IPS-20b (cell line): ENCODE measurements around the gene NFIA.
A peak's percentile ranks its signal among the peaks of the same experiment; 100 is the strongest.

ENCODE experiments used
- H3K27ac ChIP-seq: one replicate; pipeline ENCODE4 v1.5.1; 2013; ENCODE audit warnings: low read length
- H3K27me3 ChIP-seq: 2 replicates; pipeline ENCODE4 v1.6.1; 2013; ENCODE audit warnings: mild to moderate bottlenecking, low read length, inconsistent platforms; ENCODE audit not compliant: insufficient read depth
- H3K36me3 ChIP-seq: 2 replicates; pipeline ENCODE4 v1.6.1; 2013; ENCODE audit warnings: low read depth, mild to moderate bottlenecking, inconsistent platforms, low read length, moderate library complexity; ENCODE audit not compliant: insufficient read depth
- H3K4me1 ChIP-seq: 2 replicates; pipeline ENCODE4 v1.6.1; 2013; ENCODE audit warnings: mild to moderate bottlenecking, control low read depth, inconsistent platforms, low read length, moderate library complexity; ENCODE audit not compliant: insufficient read depth
- H3K4me3 ChIP-seq: 2 replicates; pipeline ENCODE4 v1.5.1; 2013; ENCODE audit warnings: mild to moderate bottlenecking, low read length, inconsistent platforms
- H3K9ac ChIP-seq: 2 replicates; pipeline ENCODE4 v1.6.1; 2013; ENCODE audit warnings: low read depth, mild to moderate bottlenecking, inconsistent platforms, low read length, moderate library complexity
- H3K9me3 ChIP-seq: 2 replicates; pipeline ENCODE4 v1.6.1; 2013; ENCODE audit warnings: mild to moderate bottlenecking, low read depth, low read length, inconsistent platforms; ENCODE audit not compliant: insufficient read depth

Gene NFIA

DNA sequence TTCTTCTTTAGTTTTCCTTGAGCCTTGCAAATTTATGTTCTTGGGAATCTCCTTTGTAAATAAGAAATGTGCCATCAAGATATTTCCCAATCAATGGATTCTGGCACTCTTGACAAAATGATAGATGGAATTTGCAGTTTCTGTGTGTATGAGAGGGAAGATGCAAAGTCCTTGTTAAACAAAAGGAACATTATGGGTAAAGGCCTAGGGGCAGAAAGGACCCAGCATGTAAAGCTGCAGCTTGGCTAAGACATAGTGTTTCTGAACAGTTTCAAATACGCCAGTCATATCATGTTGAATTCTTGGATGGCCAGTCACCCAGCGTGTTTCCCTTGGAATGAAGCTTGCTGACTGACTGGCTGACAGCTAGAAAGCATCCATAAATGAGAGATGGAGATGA, 210.8 kb downstream of the NFIA start:
- no peaks in the 10 kb centered on the region for H3K27me3 ChIP-seq
- H3K27ac ChIP-seq = no peak overlapping the region
- H3K4me1 ChIP-seq = peaks cover 48% of the 10 kb centered on the region
- no peaks in the 10 kb centered on the region for H3K9me3 ChIP-seq
- H3K4me3 ChIP-seq = no peak overlapping the region
- no peak overlapping the region for H3K9ac ChIP-seq
- H3K36me3 ChIP-seq = no peaks in the 10 kb centered on the region

DNA sequence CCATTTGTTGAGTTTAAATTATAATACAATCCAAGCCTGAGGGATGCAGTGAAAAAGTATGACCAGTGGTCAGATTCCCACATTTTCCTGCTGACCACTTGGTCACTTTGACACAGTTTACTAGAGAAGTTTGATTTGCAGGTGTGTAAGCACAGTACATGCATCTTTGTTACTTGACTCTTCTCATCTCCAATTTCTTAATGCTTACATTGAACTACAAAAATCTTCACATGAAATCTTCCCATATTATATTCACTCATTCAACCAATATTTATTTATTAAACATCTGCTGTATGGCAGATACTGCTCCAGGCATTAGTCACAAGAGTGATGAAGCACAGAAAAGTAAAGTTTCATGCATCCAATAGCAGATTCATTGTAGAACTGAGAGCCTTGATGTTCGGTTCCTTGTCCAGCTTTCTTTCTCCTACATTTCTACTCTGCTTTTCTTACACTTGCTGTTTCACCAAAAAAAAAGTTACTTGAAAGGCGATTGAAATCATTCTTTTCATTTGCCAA, 211.7 kb downstream of the NFIA start:
- Histone ChIP-seq H3K9me3 (no peaks in the 10 kb centered on the region), H3K4me1 (peaks cover 48% of the 10 kb centered on the region)

DNA sequence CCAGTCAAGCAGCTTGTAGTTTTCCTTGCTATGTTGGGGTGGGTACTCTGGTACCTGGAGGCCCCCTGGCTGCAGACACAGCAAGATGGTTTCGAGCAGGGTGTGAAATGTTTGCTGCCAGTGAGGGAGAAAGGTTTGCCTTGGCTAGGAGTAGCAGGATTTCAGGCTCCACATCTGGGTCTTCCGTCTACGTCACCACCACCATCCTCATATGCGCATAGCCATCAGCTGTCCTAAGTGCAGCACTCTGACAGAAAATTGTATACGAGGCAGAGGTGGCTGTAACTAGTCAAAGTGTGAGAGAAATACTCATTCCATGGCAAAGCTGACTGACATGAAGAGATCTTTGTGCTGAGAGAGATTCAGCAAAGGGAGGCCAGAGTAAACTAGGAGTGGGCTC, 212.6 kb downstream of the NFIA start:
- H3K4me1 ChIP-seq = peaks cover 48% of the 10 kb centered on the region

More for the DNA sequence above, 211.7 kb downstream of the NFIA start:
- Histone ChIP-seq H3K27ac (no peak overlapping the region), H3K36me3 (no peaks in the 10 kb centered on the region), H3K27me3 (no peaks in the 10 kb centered on the region), H3K4me3 (no peak overlapping the region), H3K9ac (no peak overlapping the region)

DNA sequence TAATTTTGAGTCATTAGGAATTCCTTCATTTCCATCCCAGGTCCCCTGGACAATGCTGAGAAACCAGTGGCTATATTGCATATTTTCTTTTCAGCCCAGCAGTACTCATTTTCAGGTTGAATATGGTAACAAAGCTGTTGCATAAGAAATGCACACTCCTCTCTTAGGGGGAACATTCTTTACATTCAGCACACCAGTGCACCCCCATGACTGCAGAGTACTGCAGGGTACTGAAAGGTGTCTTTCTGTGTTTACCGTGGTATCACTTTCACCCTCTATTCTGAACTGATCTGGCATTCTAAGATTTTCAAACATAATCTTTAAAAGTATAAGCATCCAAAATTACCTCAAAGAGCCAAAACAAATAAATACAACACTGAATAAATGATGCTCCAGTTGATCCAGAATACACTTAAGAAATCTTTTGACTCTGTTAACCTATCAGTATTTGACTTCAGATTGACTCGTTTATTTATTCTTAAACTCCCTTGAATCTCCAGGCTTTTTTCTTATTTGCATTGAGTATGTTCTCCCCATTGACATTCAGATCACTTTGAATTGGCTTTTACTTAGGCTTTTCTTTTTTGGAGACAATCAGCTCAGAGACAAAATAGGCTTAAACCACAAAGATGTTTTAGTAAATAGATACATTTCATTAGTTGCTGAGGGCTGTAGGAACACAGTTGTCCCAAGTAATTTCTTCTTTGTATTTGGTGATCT, 213.6 kb downstream of the NFIA start:
- H3K4me3 ChIP-seq = peak overlapping the region; percentile 25; the same call in 1 of the 2 replicates

More for the DNA sequence above, 212.6 kb downstream of the NFIA start:
- Histone ChIP-seq H3K4me3 (no peak overlapping the region), H3K27me3 (no peaks in the 10 kb centered on the region), H3K9me3 (no peaks in the 10 kb centered on the region), H3K9ac (no peak overlapping the region; the same call in 1 of the 2 replicates), H3K36me3 (no peaks in the 10 kb centered on the region), H3K27ac (no peak overlapping the region)

DNA sequence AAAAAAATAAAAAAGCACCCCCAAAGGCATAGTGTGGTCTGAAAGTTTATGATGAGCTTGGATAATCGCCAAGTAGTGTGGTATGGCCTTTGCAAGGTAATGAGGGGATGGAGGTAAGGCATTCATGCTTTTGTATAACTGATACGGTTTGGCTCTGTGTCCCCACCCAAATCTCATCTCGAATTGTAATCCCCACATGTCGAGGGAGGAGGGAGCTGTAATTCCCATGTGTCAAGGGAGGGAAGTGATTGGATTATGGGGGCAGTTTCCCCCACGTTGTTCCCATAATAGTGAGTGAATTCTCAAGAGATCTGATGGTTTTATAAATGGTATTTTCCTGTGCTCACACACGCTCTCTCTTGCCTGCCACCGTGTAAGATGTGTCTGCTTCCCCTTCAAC, 215.5 kb downstream of the NFIA start:
- H3K36me3 ChIP-seq = no peaks in the 10 kb centered on the region
- no peak overlapping the region for H3K9ac ChIP-seq
- H3K27ac ChIP-seq = no peak overlapping the region
- H3K4me3 ChIP-seq = no peak overlapping the region
- H3K4me1 ChIP-seq = peaks cover 50% of the 10 kb centered on the region
- H3K27me3 ChIP-seq = no peaks in the 10 kb centered on the region
- no peaks in the 10 kb centered on the region for H3K9me3 ChIP-seq

More for the DNA sequence above, 213.6 kb downstream of the NFIA start:
- no peak overlapping the region for H3K27ac ChIP-seq
- no peaks in the 10 kb centered on the region for H3K9me3 ChIP-seq
- peaks cover 40% of the 10 kb centered on the region for H3K4me1 ChIP-seq
- H3K36me3 ChIP-seq = no peaks in the 10 kb centered on the region
- no peak overlapping the region for H3K9ac ChIP-seq
- no peaks in the 10 kb centered on the region for H3K27me3 ChIP-seq

DNA sequence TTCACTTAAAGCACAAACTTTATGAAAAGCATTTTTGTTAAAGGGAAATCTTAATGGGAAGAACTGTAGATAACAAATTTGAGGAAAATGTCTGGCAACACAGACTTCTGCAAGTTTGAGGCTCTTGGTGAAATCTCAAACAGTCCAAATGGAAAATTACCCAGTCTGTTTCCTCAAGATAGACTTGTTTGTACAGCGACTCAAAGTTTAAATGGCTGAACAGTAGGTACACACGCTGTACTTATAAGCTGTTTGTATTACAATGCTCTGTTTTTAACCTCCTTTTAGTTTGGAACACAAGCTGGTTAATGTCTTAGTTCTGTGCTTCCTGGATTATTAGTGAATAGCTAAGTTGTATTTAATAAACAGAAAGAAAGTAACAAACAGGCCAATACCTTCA, 217.1 kb downstream of the NFIA start:
- H3K4me3 ChIP-seq = no peak overlapping the region
- H3K27me3 ChIP-seq = no peaks in the 10 kb centered on the region
- peaks cover 44% of the 10 kb centered on the region for H3K4me1 ChIP-seq
- H3K9me3 ChIP-seq = no peaks in the 10 kb centered on the region
- no peak overlapping the region for H3K9ac ChIP-seq
- no peaks in the 10 kb centered on the region for H3K36me3 ChIP-seq
- H3K27ac ChIP-seq = no peak overlapping the region

DNA sequence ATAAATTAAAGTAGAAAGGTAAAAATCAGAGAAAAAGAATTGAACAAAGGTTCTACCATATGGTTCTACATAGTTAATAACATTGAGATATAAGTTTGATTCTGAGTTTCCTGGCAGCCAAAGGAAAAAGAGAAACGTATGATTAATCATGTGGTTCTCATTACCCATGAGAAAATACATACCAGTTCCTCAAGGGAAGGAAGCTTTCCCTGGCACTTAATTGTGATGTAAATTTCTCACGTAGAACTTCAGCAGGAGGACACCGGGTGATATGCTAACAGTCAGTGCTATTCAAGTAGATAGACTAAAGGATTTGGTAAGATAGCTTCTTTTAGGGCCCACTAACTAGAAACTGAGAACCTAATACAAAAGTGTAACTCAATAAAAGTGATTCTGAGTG, 218.5 kb downstream of the NFIA start:
- peaks cover 30% of the 10 kb centered on the region; the same call in 1 of the 2 replicates for H3K4me1 ChIP-seq
- H3K9ac ChIP-seq = no peak overlapping the region; the same call in 1 of the 2 replicates
- H3K27me3 ChIP-seq = no peaks in the 10 kb centered on the region
- no peak overlapping the region for H3K27ac ChIP-seq
- H3K9me3 ChIP-seq = no peaks in the 10 kb centered on the region
- H3K36me3 ChIP-seq = no peaks in the 10 kb centered on the region
- H3K4me3 ChIP-seq = peak overlapping the region; percentile 12

DNA sequence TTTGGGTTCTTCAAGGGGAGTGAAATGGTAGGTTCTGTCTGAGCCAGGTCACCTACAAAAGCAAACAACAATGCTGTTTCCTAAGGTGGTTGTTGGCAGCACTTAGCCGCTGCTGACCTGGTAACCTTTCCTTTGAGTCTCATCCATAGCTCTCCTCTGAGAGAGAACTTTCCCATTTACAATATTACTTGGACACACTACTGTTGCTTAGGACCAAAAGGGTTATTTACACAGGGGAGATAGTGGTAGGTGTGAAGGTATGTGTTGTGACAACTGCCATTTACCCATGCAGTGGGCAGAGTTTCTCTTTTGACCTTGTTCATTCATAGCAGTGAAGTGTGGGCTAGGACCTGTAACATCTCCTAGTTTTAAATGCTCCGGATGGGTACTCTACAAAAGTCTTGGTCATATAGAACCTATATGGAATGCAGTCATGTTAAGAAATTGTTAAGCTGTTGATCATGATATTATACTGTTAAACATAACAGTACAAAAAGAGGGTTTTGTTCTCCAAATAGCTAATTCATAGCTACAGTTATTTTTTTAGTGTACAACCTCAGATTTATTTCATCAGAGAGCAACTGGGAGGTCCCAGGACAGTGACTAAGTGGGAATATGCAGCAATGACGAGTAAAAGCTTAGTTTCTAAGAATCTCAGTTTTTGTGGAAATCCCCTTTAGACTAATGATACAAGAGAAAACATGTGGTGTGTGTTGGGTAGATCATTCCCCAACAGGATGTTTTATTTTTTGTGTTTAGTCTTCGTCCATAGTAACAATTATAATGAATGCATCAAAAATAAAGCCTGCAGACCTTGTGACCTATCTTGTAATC, 219.7 kb downstream of the NFIA start:
- 0 out of 2 replicates have a peak overlapping the region, but pooled peaks have one; percentile 12 for H3K4me3 ChIP-seq
- no peak overlapping the region for H3K27ac ChIP-seq
- no peaks in the 10 kb centered on the region for H3K9me3 ChIP-seq
- H3K36me3 ChIP-seq = no peaks in the 10 kb centered on the region
- no peak overlapping the region for H3K9ac ChIP-seq
- peaks cover 21% of the 10 kb centered on the region; the same call in 1 of the 2 replicates for H3K4me1 ChIP-seq
- no peaks in the 10 kb centered on the region for H3K27me3 ChIP-seq

DNA sequence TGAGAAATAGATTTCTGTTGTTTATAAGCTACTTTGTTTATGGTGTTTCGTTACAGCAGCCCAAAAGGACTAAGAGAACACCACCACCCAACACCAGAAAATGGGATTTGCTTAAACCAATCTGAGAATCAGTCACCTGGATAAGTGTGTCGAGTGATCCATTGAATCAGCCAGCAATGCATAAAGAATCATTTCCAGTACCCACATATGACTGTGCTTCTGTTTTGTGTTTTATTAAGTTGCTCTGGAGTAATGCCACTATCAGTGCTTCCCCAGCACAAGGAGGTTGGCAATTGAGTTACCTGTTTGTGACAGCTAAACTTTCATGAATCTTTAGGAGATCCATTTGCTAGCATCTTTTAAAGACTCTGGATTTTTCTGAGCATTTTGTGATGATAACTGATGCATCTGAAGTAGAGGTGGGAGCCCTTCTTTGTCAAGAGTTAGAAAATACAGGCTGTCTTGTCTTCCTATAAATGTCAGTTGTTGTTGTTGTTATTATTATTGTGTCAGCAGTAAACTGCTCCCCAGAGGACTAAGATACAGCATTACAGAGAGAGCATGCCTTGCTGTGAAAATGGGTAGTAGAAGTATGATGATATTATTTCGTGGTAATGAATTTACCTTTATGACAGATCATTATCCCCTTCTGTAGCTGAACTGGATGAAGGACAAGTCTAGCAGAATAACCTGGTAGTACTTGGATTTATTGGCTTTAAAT, 225.2 kb downstream of the NFIA start:
- no peaks in the 10 kb centered on the region for H3K36me3 ChIP-seq
- no peaks in the 10 kb centered on the region for H3K9me3 ChIP-seq
- no peak overlapping the region for H3K9ac ChIP-seq

DNA sequence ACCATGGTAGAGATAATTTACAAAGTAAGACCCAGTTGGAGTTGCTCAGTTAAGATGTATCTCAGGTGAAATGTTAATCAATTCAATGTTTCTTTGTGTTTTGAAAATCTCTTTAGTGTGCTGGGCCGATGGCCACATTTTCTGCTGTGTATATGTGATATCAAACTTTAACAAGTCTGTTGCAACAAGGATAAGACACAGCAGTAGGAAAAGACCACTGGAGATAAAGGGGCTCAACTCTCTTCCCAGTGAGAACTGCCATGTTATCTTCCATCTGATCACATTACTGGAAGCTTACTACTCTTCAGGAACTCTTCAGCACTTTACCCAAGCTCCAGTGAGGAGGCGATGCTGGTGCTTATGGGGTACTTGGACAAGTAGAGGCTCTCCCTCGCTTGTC, 227.7 kb downstream of the NFIA start:
- H3K4me1 ChIP-seq = no peaks in the 10 kb centered on the region
- no peak overlapping the region for H3K4me3 ChIP-seq
- H3K9ac ChIP-seq = no peak overlapping the region
- no peaks in the 10 kb centered on the region for H3K9me3 ChIP-seq
- H3K36me3 ChIP-seq = no peaks in the 10 kb centered on the region
- no peaks in the 10 kb centered on the region for H3K27me3 ChIP-seq
- no peak overlapping the region for H3K27ac ChIP-seq

More for the DNA sequence above, 225.2 kb downstream of the NFIA start:
- Histone ChIP-seq H3K4me3 (no peak overlapping the region), H3K4me1 (no peaks in the 10 kb centered on the region), H3K27ac (no peak overlapping the region), H3K27me3 (no peaks in the 10 kb centered on the region)

DNA sequence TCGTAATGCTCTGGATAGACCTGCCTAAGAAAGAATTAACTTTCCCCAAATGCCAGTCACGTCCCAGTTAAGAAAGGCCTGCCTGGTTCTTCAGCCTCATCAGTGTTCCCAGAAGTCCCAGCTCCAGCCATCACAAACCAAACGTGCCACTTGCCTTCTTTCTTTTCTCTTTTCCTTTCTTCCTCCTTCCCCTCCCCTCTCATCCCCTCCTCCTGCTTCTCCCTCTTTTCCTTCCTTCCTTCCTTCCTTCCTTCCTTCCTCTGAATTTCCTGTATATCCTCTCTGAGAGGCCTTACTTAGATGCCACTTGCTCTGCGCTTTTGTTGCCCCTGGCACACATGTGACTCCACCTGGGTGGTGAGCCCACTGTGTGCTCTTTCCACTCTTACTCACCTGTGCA, 228.2 kb downstream of the NFIA start:
- Histone ChIP-seq H3K36me3 (no peaks in the 10 kb centered on the region), H3K27ac (no peak overlapping the region), H3K9ac (no peak overlapping the region), H3K4me3 (no peak overlapping the region), H3K27me3 (no peaks in the 10 kb centered on the region), H3K4me1 (no peaks in the 10 kb centered on the region), H3K9me3 (no peaks in the 10 kb centered on the region)
